Measurements from ENCODE around the gene PFN3.

DNA sequence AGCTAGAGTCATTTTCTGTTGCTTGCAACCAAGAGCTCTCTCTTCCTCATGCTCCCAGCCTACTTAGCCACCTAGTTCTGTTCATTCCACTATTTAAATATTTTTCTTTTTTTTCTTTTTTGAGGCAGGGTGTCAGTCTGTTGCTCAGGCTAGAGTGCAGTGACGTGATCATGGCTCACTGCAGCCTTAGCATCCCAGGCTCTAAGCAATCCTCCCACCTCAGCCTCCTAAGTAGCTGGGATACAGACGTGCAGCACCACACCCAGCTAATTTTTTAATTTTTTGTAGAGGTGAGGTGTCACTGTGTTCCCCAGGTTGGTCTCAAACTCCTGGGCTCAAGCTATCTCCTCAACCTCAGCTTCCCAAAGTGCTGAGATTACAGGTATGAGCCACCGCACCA lies 14.0 kb upstream of the PFN3 start:
- TF ChIP-seq, protein P1, sequence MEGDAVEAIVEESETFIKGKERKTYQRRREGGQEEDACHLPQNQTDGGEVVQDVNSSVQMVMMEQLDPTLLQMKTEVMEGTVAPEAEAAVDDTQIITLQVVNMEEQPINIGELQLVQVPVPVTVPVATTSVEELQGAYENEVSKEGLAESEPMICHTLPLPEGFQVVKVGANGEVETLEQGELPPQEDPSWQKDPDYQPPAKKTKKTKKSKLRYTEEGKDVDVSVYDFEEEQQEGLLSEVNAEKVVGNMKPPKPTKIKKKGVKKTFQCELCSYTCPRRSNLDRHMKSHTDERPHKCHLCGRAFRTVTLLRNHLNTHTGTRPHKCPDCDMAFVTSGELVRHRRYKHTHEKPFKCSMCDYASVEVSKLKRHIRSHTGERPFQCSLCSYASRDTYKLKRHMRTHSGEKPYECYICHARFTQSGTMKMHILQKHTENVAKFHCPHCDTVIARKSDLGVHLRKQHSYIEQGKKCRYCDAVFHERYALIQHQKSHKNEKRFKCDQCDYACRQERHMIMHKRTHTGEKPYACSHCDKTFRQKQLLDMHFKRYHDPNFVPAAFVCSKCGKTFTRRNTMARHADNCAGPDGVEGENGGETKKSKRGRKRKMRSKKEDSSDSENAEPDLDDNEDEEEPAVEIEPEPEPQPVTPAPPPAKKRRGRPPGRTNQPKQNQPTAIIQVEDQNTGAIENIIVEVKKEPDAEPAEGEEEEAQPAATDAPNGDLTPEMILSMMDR (IDR thresholded peaks at IDR 0.05) = no peak
- no peak for TF ChIP-seq EP300 (IDR thresholded peaks at IDR 0.05)

All from stomach (tissue), 4 donors.